Liver (tissue), 9 donors: ENCODE results near the gene CASP9. TPM values are rescaled to one million over a fixed set of nuclear protein-coding genes. Genes with fewer than 3 reads are reported as not detected.

Experiments used
- DNase-seq: peaks from one replicate; pipeline ENCODE4 v3.0.0-alpha.2; 2017; ENCODE audit warnings: low spot score
- H3K27ac ChIP-seq, 2 donors: one replicate each; pipeline ENCODE4 v1.7.0; 2013; ENCODE audit warnings: inconsistent platforms in 2 of 2, low read length in 2 of 2, control low read depth in 1 of 2, low read depth in 1 of 2, mild to moderate bottlenecking in 1 of 2
- H3K27me3 ChIP-seq, 4 donors: one replicate each; pipeline versions ENCODE4 v1.6.1 to v1.7.0; 2013; ENCODE audit warnings: low read length in 3 of 4, inconsistent platforms in 1 of 4, mild to moderate bottlenecking in 1 of 4, moderate library complexity in 1 of 4; ENCODE audit not compliant: control insufficient read depth in 4 of 4, insufficient read depth in 4 of 4
- H3K36me3 ChIP-seq, 4 donors: one replicate each; pipeline versions ENCODE4 v1.6.1 to v1.7.0; 2013; ENCODE audit warnings: low read length in 3 of 4, mild to moderate bottlenecking in 3 of 4, low read depth in 1 of 4, moderate library complexity in 1 of 4; ENCODE audit not compliant: control insufficient read depth in 4 of 4, insufficient read depth in 3 of 4
- H3K4me1 ChIP-seq, 4 donors: one replicate each; pipeline versions ENCODE4 v1.6.1 to v1.7.0; 2013; ENCODE audit warnings: low read length in 3 of 4, mild to moderate bottlenecking in 3 of 4, moderate library complexity in 1 of 4; ENCODE audit not compliant: control insufficient read depth in 4 of 4, insufficient read depth in 4 of 4
- H3K4me3 ChIP-seq, 3 donors: one replicate each; pipeline versions ENCODE4 v1.6.1 to v1.7.0; 2013; ENCODE audit warnings: low read length in 3 of 3, control low read depth in 1 of 3, low read depth in 1 of 3, mild to moderate bottlenecking in 1 of 3
- H3K9ac ChIP-seq, 2 donors: one replicate each; pipeline ENCODE4 v1.7.0; 2013; ENCODE audit warnings: low read length in 2 of 2, mild to moderate bottlenecking in 2 of 2, moderate library complexity in 2 of 2, control low read depth in 1 of 2, low read depth in 1 of 2
- H3K9me3 ChIP-seq, 4 donors: one replicate each; pipeline versions ENCODE4 v1.6.1 to v1.7.0; 2013; ENCODE audit warnings: low read length in 3 of 4; ENCODE audit not compliant: control insufficient read depth in 4 of 4
- EGR1 ChIP-seq, 2 donors: IDR thresholded peaks; 2 replicates each; pipeline ENCODE4 v1.6.1; 2016 to 2018; ENCODE audit warnings: antibody characterized with exemption in 2 of 2, low read depth in 2 of 2
- FOXA1 ChIP-seq: IDR thresholded peaks from 2 replicates; pipeline ENCODE4 v1.6.1; 2016; ENCODE audit warnings: antibody characterized with exemption
- FOXA2 ChIP-seq: IDR thresholded peaks from 2 replicates; pipeline ENCODE4 v1.6.1; 2016; ENCODE audit warnings: antibody characterized with exemption
- GABPA ChIP-seq, 2 donors: IDR thresholded peaks in 1 of 2; conservative IDR thresholded peaks in 1 of 2; 2 replicates each; pipeline ENCODE4 v1.6.1; 2016; ENCODE audit warnings: antibody characterized with exemption in 2 of 2, mild to moderate bottlenecking in 1 of 2, moderate library complexity in 1 of 2
- HNF4A ChIP-seq, 2 donors: conservative IDR thresholded peaks; 2 replicates each; pipeline ENCODE4 v1.6.1; 2016; ENCODE audit warnings: antibody characterized with exemption in 2 of 2, mild to moderate bottlenecking in 2 of 2
- JUND ChIP-seq, 2 donors: IDR thresholded peaks; 2 replicates each; pipeline ENCODE4 v1.6.1; 2016; ENCODE audit warnings: antibody characterized with exemption in 2 of 2
- NR2F2 ChIP-seq: IDR thresholded peaks from 2 replicates; pipeline ENCODE4 v1.6.1; 2016; ENCODE audit warnings: antibody characterized with exemption
- RAD21 ChIP-seq, 2 donors: IDR thresholded peaks; 2 replicates each; pipeline ENCODE4 v1.6.1; 2016; ENCODE audit warnings: antibody characterized with exemption in 2 of 2, mild to moderate bottlenecking in 2 of 2
- RXRA ChIP-seq, 2 donors: IDR thresholded peaks; 2 replicates each; pipeline ENCODE4 v1.6.1; 2017 to 2018; ENCODE audit warnings: antibody characterized with exemption in 2 of 2, mild to moderate bottlenecking in 1 of 2
- SP1 ChIP-seq: IDR thresholded peaks from 2 replicates; pipeline ENCODE4 v1.6.1; 2018; ENCODE audit warnings: antibody characterized with exemption, mild to moderate bottlenecking
- TAF1 ChIP-seq: conservative IDR thresholded peaks from 2 replicates; pipeline ENCODE4 v1.6.1; 2016; ENCODE audit warnings: antibody characterized with exemption, mild to moderate bottlenecking
- WGBS: extraction: QIAGEN DNeasy Blood & Tissue Kit; methylation state at CpG from one replicate; pipeline ENCODE4 v1.1.7; 2013; 5-methylcytosine and 5-hydroxymethylcytosine counted together
- polyA plus RNA-seq, 2 donors: library from polyadenylated mRNA; stranded (reverse) in 1 of 2; unstranded in 1 of 2; fragments of 200-250 nt in 1 of 2; fragments of >200 nt in 1 of 2; fragmentation: Nextera tagmentation in 1 of 2; extraction: Ambion mirVana in 1 of 2; gene quantifications; one replicate each; pipeline versions ENCODE4 v1.2.1 to v1.2.3, GENCODE V29; 2013 to 2015
- total RNA-seq, 2 donors: library from RNA; depleted of rRNA; stranded (reverse); fragments of >200 nt; gene quantifications; one replicate each; pipeline ENCODE4 v1.2.3, GENCODE V29; 2014
- TF ChIP-seq, protein P1 (sequence below): IDR thresholded peaks from 2 replicates; pipeline ENCODE4 v1.6.1; 2016; ENCODE audit warnings: antibody characterized with exemption
- TF ChIP-seq, protein P2 (sequence below): IDR thresholded peaks from 2 replicates; pipeline ENCODE4 v1.6.1; 2016; ENCODE audit warnings: antibody characterized with exemption, mild to moderate bottlenecking
- TF ChIP-seq, protein P3 (sequence below): fragments of 150-350 bp; IDR thresholded peaks from 2 replicates; pipeline ENCODE4 v1.5.1; 2017; ENCODE audit warnings: improper control_type of control experiment, low read depth, low read length; ENCODE audit not compliant: missing input control
- TF ChIP-seq, protein P4 (sequence below): IDR thresholded peaks from 2 replicates; pipeline ENCODE4 v1.6.1; 2016; ENCODE audit warnings: antibody characterized with exemption
- TF ChIP-seq, protein P5 (sequence below): IDR thresholded peaks from 2 replicates; pipeline ENCODE4 v1.6.1; 2016; ENCODE audit warnings: antibody characterized with exemption
- donor health status: healthy.
- donor health status: healthy.
- donor health status: healthy.
- donor health status: healthy.
- donor health status: healthy.

Gene CASP9
- total and polyA plus RNA-seq, 4 donors = 2.8 to 5.8 (median 4.3) TPM

DNA sequence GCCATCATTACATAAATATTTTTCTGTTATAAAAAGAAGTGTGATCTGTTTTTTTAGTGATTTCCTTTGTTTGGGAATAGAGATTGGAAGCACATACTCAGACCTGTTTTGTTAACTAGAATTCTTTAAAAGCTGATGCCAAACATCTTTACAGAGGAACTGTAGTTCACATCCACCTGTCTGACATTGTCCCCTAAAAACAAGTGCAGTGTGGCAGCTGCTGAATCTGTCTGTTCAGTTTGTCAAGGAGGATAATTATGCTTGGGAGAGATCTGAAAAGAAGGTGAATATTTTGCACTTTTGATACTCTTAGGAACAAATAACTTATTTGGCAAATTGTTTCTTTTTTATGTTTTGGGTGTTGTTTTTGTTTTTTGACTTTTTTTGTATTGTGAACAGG is 47.3 kb upstream of the CASP9 start:
- Histone ChIP-seq H3K4me3 (no peak overlapping the region), H3K9ac (no peak overlapping the region), H3K27me3 (no peaks in the 10 kb centered on the region), H3K9me3 (no peaks in the 10 kb centered on the region), H3K36me3 (peaks cover 4 to 42% (median 33%) of the 10 kb centered on the region in 4 donors), H3K27ac (no peak overlapping the region), H3K4me1 (peaks cover 3 to 15% (median 8%) of the 10 kb centered on the region in 4 donors)
- DNase-seq = no peak
- TF ChIP-seq, protein P1, sequence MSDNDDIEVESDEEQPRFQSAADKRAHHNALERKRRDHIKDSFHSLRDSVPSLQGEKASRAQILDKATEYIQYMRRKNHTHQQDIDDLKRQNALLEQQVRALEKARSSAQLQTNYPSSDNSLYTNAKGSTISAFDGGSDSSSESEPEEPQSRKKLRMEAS = no peak
- no peak for TF ChIP-seq RAD21 (IDR thresholded peaks at IDR 0.05)
- TF ChIP-seq EGR1 (IDR thresholded peaks at IDR 0.05; ENCODE audit: low read depth in 2 of 2) = no peak
- no peak for TF ChIP-seq TAF1
- TF ChIP-seq, protein P2, sequence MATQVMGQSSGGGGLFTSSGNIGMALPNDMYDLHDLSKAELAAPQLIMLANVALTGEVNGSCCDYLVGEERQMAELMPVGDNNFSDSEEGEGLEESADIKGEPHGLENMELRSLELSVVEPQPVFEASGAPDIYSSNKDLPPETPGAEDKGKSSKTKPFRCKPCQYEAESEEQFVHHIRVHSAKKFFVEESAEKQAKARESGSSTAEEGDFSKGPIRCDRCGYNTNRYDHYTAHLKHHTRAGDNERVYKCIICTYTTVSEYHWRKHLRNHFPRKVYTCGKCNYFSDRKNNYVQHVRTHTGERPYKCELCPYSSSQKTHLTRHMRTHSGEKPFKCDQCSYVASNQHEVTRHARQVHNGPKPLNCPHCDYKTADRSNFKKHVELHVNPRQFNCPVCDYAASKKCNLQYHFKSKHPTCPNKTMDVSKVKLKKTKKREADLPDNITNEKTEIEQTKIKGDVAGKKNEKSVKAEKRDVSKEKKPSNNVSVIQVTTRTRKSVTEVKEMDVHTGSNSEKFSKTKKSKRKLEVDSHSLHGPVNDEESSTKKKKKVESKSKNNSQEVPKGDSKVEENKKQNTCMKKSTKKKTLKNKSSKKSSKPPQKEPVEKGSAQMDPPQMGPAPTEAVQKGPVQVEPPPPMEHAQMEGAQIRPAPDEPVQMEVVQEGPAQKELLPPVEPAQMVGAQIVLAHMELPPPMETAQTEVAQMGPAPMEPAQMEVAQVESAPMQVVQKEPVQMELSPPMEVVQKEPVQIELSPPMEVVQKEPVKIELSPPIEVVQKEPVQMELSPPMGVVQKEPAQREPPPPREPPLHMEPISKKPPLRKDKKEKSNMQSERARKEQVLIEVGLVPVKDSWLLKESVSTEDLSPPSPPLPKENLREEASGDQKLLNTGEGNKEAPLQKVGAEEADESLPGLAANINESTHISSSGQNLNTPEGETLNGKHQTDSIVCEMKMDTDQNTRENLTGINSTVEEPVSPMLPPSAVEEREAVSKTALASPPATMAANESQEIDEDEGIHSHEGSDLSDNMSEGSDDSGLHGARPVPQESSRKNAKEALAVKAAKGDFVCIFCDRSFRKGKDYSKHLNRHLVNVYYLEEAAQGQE = no peak
- TF ChIP-seq, protein P3, sequence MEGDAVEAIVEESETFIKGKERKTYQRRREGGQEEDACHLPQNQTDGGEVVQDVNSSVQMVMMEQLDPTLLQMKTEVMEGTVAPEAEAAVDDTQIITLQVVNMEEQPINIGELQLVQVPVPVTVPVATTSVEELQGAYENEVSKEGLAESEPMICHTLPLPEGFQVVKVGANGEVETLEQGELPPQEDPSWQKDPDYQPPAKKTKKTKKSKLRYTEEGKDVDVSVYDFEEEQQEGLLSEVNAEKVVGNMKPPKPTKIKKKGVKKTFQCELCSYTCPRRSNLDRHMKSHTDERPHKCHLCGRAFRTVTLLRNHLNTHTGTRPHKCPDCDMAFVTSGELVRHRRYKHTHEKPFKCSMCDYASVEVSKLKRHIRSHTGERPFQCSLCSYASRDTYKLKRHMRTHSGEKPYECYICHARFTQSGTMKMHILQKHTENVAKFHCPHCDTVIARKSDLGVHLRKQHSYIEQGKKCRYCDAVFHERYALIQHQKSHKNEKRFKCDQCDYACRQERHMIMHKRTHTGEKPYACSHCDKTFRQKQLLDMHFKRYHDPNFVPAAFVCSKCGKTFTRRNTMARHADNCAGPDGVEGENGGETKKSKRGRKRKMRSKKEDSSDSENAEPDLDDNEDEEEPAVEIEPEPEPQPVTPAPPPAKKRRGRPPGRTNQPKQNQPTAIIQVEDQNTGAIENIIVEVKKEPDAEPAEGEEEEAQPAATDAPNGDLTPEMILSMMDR = no peak
- no peak for TF ChIP-seq HNF4A (conservative IDR thresholded peaks at IDR 0.05)
- TF ChIP-seq, protein P4, sequence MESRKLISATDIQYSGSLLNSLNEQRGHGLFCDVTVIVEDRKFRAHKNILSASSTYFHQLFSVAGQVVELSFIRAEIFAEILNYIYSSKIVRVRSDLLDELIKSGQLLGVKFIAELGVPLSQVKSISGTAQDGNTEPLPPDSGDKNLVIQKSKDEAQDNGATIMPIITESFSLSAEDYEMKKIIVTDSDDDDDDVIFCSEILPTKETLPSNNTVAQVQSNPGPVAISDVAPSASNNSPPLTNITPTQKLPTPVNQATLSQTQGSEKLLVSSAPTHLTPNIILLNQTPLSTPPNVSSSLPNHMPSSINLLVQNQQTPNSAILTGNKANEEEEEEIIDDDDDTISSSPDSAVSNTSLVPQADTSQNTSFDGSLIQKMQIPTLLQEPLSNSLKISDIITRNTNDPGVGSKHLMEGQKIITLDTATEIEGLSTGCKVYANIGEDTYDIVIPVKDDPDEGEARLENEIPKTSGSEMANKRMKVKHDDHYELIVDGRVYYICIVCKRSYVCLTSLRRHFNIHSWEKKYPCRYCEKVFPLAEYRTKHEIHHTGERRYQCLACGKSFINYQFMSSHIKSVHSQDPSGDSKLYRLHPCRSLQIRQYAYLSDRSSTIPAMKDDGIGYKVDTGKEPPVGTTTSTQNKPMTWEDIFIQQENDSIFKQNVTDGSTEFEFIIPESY = no peak
- TF ChIP-seq FOXA2 = no peak

DNA sequence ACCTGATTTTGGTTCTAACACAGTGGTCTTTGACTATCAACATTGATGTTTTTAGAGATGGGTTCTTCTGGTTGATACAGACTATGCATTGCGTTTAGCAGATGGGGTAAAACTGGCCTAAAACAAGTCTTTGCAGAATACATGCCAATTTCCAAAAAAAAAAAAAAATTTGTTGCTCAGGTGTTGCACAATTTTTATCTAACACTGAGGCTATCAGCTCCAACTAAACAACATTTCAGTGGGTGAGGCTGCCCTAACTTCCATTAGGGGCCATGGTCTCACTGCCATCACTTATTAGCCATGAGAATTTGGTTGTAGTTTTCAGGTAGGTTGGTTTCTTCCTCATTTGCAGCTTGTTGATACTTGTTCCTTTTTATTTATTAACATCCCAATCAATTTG is 46.8 kb upstream of the CASP9 start:
- H3K4me1 ChIP-seq = peaks cover 3 to 15% (median 8%) of the 10 kb centered on the region in 4 donors
- no peak for DNase-seq
- no peaks in the 10 kb centered on the region for H3K27me3 ChIP-seq
- H3K36me3 ChIP-seq = peaks cover 4 to 46% (median 36%) of the 10 kb centered on the region in 4 donors
- 66% methylated on average over 1 of the region's 1 CpG for WGBS
- H3K27ac ChIP-seq = no peak overlapping the region
- H3K4me3 ChIP-seq = no peak overlapping the region
- no peak for TF ChIP-seq SP1
- no peak for TF ChIP-seq TAF1
- TF ChIP-seq, protein P5, sequence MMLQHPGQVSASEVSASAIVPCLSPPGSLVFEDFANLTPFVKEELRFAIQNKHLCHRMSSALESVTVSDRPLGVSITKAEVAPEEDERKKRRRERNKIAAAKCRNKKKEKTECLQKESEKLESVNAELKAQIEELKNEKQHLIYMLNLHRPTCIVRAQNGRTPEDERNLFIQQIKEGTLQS = no peak
- TF ChIP-seq GABPA (IDR thresholded peaks at IDR 0.05 in 1 of 2, conservative IDR thresholded peaks at IDR 0.05 in 1 of 2) = no peak
- no peak for TF ChIP-seq FOXA1
- TF ChIP-seq, protein P1 = no peak
- TF ChIP-seq, protein P4 = no peak
- no peak for TF ChIP-seq FOXA2
- no peak for TF ChIP-seq JUND (IDR thresholded peaks at IDR 0.05)
- no peak for TF ChIP-seq RXRA (IDR thresholded peaks at IDR 0.05)
- TF ChIP-seq NR2F2 = no peak
- TF ChIP-seq, protein P2 = no peak
- no peak for TF ChIP-seq EGR1 (IDR thresholded peaks at IDR 0.05; ENCODE audit: low read depth in 2 of 2)
- TF ChIP-seq RAD21 (IDR thresholded peaks at IDR 0.05) = no peak
- no peak for TF ChIP-seq HNF4A (conservative IDR thresholded peaks at IDR 0.05)
- H3K9me3 ChIP-seq = no peaks in the 10 kb centered on the region
- no peak overlapping the region for H3K9ac ChIP-seq
